HL-60 (cell line): ENCODE data around the gene CHRNA9.

ENCODE experiments used
- CTCF ChIP-seq: IDR thresholded peaks from one replicate; pipeline ENCODE4 v1.5.1; 2011; ENCODE audit warnings: low read length, control low read depth, inconsistent platforms; ENCODE audit not compliant: insufficient read depth
- POLR2AphosphoS5 ChIP-seq: IDR thresholded peaks from 2 replicates; pipeline ENCODE4 v1.6.1; 2012; ENCODE audit warnings: low read depth
- REST ChIP-seq: IDR thresholded peaks from 2 replicates; pipeline ENCODE4 v1.6.1; 2012; ENCODE audit warnings: low read depth; ENCODE audit not compliant: insufficient replicate concordance
- SPI1 ChIP-seq: IDR thresholded peaks from 2 replicates; pipeline ENCODE4 v1.6.1; 2012; ENCODE audit warnings: low read depth, mild to moderate bottlenecking, borderline replicate concordance

- no peak for TF ChIP-seq CTCF
- no peak for TF ChIP-seq POLR2AphosphoS5
- TF ChIP-seq REST, result no peak
- no peak for TF ChIP-seq SPI1
These were observed 44.1 kb downstream of the CHRNA9 start for GRCh38 chr4:40379248-40379647.
